ENCODE measurements around the gene RAPGEF5.

DNA sequence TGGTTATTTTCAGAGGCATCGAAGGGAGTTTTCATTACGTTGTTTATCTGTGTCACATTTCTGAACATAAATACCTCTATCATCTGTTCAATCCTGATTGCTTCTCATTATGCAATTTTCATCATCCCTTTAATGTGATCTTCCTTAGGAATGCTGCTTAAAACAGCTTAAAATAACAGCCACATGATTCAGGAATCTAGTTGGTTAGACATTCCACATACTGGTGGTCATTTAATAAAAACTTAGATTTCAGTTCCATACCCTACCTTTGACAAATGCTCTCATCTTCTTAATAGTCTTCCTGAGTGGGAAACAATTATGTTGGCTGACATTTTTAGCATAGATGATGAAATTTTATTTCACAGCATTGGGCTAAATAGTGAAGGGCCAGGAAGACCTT is 219.9 kb downstream of the RAPGEF5 start:
- TF ChIP-seq ZNF274 (IDR thresholded peaks at IDR 0.05; ENCODE audit: low read depth, low read length) = no peak
- TF ChIP-seq YY1 (IDR thresholded peaks at IDR 0.05; ENCODE audit: insufficient read depth, insufficient read length) = no peak
- TF ChIP-seq SUZ12 (IDR thresholded peaks at IDR 0.05; ENCODE audit: extremely low read depth, insufficient read depth, insufficient read length) = no peak

Measured in NT2/D1 (cell line).